GM21423 (cell line): Measurements from ENCODE around the gene TNPO3.
"Not testable (repeated sequence)": the region's sequence is repeated elsewhere in the genome, so short reads cannot be mapped to it uniquely, and the experiment has no call there.

Source experiments
- ATAC-seq: cut with Tn5 transposase; IDR thresholded peaks from one replicate; pipeline ENCODE4 v1.9.1; 2021; ENCODE audit warnings: mild to moderate bottlenecking, moderate library complexity; ENCODE audit not compliant: unreplicated experiment

TNPO3 gene

DNA sequence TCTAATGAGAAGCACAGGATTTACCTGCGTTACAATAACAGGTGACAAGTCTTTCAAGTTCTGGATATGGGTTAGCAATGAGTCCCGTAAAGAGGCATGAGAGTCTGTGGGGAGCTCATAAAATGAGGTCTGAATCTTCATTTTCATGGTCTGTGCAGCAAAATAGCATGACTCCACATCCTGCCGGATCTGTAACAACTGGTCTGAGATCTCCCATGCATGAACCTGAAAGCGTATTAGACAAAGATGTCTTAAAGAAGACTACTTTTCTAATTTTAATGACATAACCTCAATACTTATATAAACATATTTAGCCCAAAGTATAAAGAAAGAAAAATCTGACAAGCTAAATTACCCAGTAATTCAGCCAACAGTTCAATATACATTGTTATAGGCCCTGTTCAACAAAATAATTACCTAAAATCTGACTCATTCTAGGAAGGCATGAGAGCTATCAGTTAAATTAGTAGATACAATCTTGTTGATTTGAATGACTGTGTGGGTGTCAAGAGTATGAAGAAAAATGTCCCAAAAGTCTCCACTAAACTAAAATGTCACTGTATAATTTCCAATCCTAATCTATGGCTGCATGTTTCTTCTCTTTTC is 36.9 kb downstream of the TNPO3 start:
- ATAC-seq = peak; percentile 66

- ATAC-seq = no peak
Measured at GRCh38 chr7:129017264-129017663, 37.6 kb downstream of the TNPO3 start.

DNA sequence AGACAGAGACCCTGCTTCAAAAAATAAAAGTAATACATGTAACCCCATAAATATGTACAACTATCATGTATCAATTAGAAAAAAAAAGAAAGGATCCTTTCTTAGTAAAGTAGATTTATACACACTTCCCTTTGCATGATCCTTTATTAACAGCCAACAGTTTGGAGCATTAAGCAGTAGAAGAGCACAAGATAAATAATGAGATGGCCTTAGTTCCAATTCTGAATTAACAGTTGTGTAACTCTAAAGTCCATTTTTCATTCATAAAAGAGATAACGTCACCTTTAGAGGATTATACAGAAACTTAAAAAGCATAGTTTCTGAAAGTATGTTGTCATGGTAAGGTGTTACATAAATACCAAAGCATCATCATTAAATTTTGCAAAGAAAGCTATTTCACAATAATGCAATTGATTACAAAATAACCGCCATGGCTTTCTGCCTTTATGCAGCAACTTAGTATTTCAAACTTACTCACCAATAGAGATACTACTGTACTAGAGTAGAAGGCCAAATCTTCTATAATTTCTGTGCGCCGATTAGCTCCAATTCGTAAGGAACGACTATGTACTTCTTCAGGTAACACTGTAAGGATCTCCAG is 40.3 kb downstream of the TNPO3 start:
- ATAC-seq = no peak

DNA sequence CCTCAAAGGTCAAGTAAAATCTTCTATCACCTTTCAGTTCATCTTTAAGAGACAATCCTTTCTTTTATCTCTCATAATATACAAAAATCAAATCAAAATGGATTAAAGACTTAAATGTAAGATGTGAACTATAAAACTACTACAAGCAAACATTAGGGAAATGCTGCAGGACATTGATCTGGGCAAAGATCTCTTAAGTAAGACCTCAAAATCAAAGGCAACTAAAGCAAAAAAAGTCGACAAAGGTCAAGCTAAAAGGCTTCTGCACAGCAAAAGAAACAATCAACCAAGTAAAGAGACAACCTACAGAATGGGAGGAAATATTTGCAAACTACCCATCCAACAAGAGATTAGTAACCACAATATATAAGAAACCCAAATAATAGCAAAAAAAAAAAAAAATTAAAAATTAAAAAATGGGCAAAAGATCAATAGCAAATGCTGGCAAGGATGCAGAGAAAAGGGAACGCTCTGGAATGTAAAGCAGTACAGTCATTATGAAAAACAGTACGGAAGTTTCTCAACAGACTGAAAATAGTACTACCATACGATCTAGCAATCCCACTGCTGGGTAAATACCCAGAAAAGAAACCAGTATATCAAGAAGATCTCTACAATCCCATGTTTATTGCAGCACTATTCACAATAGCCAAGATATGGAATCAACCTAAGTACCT is 41.7 kb downstream of the TNPO3 start:
- ATAC-seq = no peak

DNA sequence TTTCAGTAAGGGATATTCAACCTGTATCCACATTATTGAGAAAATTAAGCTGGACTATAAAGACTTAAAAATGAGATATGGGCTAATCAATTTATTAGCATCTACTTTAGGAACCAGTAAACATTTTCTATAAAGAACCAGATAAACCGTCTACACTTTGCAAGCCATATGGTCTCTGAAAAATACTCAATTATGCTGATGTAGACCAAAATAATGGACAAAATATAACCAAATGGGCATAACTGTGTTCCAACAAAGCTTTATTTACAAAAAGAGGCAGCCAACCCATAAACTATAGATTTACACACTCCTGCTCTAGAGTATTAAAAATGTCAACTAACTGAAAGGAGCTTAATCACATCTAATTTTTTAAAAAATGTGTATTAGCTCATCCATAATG is 42.3 kb downstream of the TNPO3 start:
- no peak for ATAC-seq

GRCh38 chr7:129010075-129010474 is 44.8 kb downstream of the TNPO3 start:
- no peak for ATAC-seq

- peak; percentile 56 for ATAC-seq
Measured at GRCh38 chr7:129009437-129009836, 45.5 kb downstream of the TNPO3 start.

DNA sequence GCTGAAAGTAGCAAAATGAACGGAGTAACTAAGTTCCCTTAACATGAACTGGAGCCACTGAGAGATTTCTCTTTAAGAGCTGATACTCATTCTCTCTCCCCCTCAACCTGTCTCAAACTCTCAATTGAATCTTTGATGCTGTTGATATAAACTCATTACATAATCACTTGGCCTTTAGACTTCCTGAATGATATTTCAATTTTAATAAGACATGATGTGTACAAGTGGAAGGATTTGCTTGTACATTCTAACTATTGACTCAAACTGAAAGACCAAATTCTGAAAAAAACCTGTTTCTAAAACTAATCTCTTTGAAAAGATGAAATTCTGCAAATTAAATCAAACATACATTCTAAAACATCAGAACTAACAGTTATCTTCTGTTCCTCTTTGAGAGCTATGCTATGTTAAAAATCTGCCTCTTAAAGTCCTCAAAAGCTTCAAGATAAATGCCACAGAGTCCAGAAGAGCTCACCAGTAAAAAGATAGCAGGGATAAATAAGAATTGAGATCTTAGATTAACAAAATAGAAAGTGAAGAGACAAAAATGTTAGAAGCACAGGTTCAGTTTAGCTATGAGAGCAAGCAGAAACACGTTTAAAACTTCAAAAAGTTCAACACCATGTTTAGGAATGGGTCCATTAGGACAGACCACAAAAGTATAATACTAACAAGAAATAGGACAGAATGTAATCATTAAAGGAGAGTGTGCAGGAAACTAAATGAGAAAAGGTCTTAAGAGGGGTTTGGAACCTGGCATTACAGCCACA is 46.1 kb downstream of the TNPO3 start:
- peak; percentile 25 for ATAC-seq

DNA sequence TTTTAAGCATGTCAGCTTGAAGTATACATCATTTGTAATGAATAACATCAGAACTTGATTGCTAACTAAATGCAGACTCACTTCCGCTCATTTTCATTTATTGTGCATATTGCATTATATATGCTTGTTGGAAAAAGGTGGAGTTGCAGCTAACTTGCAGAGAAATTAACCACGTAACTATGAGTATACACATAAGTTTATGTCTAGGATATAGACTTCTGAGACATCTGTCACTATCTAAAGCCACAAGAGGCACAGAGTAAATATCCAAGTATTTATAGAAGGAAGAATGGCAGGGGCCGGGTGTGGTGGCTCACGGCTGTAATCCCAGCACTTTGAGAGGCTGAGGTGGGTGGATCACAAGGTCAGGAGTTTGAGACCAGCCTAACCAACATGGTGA is 47.3 kb downstream of the TNPO3 start:
- ATAC-seq = no peak

GRCh38 chr7:129006636-129007414 is 48.1 kb downstream of the TNPO3 start:
- ATAC-seq = no peak

- ATAC-seq = no peak
Measured at GRCh38 chr7:129005186-129005585, 49.7 kb downstream of the TNPO3 start.

DNA sequence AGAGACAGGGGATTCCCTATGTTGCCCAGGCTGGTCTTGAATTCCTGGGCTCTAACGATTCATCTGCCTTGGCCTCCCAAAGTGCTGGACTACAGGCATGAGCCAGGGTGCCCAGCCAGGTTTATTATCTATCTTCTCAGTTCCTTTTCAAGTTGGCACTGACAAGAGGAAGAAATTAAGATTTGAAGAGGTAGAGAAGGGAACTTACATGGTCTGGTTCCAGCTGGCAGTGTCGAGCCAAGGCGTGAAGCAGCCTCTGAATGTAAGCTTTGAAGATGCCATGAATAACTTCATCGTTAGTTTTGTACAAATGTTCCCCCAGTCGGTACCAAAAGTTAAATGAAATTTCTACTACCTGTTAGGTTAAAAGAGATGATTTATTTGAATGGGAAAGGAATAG is 57.7 kb downstream of the TNPO3 start:
- no peak for ATAC-seq

DNA sequence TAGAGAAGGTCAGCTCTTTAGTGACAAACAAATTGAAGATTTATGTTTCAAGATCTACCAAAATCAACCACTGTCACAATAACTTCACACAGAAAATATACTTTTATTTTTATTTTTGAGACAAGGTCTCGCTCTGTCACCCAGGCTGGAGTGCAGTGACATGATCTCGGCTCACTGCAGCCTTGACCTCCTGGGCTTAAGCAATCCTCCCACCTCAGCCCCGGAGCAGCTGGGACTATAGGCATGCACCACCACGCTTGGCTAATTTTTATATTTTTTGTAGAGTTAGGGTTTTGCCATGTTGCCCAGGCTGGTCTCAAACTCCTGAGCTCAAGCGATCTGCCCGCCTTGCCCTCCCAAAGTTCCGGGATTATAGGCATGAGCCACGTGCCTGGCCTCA is 60.4 kb downstream of the TNPO3 start:
- not testable (repeated sequence) for ATAC-seq

DNA sequence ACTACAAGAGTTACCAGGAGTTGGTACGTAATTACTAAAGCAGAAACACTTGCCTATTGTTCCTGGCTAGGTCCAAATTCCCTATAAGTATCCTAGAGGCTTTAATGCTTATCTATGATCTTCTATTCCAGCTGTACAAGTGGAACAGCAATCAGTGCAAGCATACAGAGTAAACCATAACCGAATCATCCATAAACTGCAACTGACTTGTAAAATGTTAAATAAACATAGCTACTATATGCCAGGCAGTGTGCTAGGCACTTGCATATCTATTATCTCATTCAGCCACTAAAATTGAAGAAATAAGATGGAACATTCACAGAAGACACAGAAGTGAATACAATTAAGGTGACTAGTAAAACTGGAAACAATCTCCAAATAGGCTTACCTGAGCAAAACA is 61.5 kb downstream of the TNPO3 start:
- no peak for ATAC-seq

GRCh38 chr7:128989961-128990360 is 65.0 kb downstream of the TNPO3 start:
- ATAC-seq = no peak

- no peak for ATAC-seq
Measured at GRCh38 chr7:128988372-128988771, 66.5 kb downstream of the TNPO3 start.

- ATAC-seq = no peak
Measured at GRCh38 chr7:128986609-128987008, 68.3 kb downstream of the TNPO3 start.

DNA sequence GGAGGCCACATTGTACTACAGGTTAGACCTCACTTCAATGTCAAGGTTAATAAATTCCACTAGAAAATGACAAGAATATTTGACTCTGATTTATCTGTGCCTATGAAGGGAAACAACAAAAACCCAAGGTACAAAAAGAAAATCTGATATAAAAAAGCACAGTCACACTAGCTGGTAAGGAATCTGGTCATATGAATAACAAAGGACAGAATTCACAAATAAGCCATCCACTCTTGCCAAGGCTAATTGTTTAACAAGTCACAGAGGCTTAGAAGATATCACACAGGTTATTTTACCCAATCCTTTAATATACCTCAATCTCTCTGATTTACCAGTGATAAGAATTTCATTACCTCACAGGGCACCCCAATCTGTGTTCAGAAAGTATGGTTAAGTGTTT is 69.3 kb downstream of the TNPO3 start:
- ATAC-seq = no peak

DNA sequence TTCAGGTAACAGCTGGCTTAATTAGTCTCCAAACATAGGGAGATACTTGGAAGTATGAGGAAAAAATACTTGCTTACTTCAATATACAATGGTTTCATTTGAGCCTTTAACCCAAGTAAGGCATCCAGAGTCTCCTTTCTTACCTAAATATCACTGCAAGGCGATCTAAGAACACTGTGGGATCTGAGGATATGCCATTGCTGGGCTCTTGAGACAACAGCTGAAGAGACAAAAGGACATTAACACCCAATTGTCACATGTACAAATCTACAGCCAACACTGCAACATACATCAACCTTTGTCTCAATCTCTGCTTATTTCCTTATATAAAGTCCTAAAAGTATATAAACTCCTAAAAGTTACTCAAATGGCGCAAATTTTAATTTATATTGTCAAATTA is 72.8 kb downstream of the TNPO3 start:
- no peak for ATAC-seq

DNA sequence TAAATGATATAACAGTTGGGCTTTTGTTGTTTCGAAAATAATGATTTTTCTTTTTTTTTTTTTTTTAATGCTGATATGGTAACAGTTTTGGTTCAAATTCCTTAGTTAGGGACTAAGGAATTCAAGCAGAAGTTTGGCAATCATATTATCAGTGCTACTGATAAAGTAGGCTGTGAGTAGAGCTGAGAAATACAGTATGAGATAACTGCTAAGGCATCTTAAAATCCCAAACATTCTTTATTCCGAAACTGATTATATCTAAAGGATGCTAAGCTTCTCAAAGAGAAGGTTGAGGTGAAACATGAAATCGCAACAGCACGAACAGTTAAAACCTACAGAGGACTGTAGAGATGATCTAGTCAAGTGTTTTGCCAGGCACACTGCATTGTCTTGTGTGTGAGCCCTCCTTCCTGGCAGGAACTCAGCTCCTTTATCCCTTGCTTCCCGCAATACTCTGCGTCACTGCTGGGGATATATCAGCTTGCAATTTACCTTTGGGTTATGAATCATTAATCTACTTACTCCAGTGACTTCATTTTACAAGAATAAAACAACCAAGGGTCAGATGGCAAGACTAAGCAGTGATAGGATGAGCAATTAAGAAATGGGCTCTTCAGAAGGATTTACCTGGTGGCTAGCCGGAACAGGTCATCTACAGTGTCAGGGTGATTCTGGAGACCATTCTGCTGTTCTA is 80.5 kb downstream of the TNPO3 start:
- ATAC-seq = no peak
